Endometrium (tissue), 2 donors: ENCODE data around the gene PSD.

Experiments
- FAIRE-seq: peaks from 2 replicates; lab custom pipeline; 2012; peaks lifted over from hg19 to GRCh38; lab: Jason Lieb, UNC
- donor health status: control.
- donor health status: control.

PSD gene

DNA sequence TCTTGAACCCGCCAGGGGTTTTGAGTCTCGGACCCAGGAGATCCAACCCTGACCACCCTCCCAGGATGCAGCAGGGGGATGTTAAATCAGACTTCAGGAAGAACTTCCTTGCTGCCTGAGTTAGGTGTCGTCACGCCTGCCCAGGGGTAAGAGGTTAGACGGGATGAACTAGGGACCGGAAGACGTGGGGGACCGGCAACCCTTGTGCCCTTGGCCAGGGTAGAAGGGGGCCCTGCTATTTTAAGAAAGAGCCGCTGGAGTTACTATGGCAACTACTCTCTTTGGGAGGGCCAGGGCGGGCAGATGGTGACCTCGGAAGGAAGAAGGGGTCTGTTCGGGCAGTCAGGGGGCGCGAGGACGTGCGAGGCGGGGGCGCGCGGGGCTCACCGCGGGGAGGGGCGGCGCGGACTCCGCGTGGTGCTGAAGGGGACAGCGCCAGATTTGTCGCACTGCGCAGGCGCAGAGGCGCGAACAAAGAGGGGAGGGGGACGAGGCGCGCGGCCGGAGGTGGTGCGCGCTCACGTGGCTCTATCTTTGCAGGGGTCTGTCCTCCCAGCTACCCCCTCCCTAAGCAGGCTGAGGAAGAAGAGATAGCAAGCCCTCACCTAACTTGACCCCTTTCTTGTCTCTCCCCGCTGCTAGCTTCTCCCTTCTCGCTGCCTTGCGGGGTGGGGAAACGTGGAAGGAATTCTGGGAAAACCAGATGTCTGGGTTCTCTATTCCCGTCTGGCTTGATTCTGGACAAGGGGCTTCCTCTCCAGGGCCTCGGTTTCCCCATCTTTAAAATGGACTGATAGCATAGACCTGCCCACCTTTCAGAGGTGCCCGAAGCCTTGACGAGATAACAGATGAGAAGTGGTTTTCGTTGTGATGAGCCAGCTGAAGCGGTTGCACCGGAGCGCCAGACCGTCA, 940 bp upstream of the PSD start:
- FAIRE-seq, result no peak

GRCh38 chr10:102416695-102417094, 1.9 kb downstream of the PSD start:
- FAIRE-seq, result no peak

DNA sequence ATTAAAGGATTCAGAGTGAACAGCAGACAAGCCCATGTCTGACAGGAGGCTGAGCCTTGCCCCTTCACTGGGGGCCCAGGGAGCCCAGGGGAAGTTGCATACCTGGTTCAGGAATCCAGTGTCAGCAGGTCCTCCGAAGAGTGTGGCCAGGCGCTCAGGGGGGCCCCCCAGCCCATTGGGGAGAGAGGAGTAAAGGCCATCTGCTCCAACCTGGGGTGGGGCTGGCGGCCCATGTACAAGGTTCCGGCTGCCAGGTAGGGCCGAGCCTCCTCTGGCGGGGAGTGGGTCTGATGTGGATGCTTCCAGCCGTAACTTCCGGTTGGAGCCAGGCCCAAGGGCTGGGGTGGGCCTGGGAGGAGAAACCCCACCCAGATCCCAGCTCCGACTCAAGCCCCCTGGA, 2.3 kb downstream of the PSD start:
- FAIRE-seq, result no peak

- FAIRE-seq, result no peak
These were observed 3.8 kb downstream of the PSD start for GRCh38 chr10:102414749-102415148.

- FAIRE-seq, result no peak
These were observed 4.6 kb downstream of the PSD start for GRCh38 chr10:102413806-102414561.

- FAIRE-seq, result no peak
These were observed 5.4 kb downstream of the PSD start for GRCh38 chr10:102413053-102413705.

GRCh38 chr10:102412293-102412692, 6.3 kb downstream of the PSD start:
- no peak for FAIRE-seq

DNA sequence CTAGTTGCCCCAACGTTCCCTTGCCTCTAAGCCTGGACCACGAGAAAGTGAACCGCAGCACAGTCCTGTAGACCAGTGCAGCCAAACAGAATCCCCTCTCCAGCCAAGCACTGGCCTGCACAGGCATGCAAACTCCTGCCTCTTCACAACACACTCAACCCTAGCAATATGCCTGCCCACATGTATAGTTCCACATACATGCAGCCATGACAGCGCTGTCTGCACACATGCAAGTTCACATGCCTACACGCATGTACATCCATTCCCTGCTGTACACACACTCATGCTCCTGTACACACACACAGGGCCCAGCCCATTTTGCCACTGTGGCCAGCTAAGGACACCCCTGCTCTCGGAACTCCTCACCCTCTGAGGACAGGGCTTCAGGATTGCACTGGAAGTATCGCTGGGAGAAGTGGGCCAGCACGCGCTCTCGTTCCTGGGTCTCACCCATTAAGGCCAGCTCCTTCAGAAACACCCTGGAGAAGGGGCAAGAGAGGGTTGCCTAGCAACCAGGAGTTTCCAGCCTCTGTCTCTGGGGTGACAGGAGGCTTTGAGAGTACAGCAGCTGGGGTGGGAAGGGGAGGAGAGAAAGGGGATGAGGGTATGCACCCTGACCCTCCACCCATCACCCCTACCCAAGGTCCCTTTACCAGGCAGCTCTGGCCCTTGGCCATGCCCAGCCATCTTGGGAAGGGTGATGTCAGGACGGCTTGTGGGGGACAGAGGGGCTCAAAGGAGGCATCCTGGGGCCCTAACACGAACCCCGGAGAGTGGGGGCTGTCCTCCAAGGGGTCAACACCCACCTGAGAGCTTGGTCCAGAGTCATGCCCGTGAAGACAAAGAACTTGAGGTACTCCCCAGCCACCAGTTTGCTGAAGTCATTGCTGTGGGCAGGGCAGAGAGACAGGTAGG, 7.0 kb downstream of the PSD start:
- FAIRE-seq, result no peak

GRCh38 chr10:102410429-102411073, 8.0 kb downstream of the PSD start:
- FAIRE-seq, result no peak

DNA sequence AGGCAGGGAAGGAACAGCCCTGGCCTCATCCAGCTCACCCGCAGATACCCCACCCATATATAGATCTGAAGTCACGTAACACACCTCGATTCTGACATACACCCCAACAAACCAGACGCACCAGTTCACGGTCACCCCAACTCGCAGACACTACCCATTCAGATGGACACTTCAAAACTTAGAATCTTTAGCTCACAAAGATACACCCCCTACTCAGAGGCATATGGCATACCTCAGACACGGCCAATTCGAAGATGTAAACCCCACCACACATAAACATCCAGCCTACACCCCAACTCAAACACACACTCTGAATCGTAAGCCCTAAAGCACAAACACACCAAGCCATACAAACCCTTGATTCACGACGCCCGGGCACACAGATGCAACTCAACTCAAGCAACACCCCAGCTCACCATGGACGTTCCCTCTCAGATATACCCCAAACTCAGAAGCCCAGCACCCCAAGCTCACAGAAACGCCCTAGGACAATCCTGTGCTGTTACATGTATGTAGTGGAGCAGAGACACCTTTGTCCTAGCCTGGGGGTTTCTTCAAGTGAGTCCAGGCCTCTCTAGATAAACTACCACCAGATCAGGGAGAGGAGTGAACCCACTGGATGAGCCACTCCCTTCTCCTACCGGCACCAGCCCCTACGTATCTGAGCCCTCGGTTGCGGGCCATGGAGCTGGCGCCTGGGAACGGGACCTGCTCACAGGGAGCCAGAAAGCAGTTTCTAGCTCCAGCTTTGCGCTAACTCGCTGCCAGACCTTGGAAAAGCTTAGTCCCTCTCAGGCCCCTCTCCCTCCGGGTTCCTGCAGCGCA, 8.8 kb downstream of the PSD start:
- FAIRE-seq, result no peak

GRCh38 chr10:102408728-102409603, 9.6 kb downstream of the PSD start:
- no peak for FAIRE-seq

GRCh38 chr10:102408131-102408727, 10.4 kb downstream of the PSD start:
- no peak for FAIRE-seq

DNA sequence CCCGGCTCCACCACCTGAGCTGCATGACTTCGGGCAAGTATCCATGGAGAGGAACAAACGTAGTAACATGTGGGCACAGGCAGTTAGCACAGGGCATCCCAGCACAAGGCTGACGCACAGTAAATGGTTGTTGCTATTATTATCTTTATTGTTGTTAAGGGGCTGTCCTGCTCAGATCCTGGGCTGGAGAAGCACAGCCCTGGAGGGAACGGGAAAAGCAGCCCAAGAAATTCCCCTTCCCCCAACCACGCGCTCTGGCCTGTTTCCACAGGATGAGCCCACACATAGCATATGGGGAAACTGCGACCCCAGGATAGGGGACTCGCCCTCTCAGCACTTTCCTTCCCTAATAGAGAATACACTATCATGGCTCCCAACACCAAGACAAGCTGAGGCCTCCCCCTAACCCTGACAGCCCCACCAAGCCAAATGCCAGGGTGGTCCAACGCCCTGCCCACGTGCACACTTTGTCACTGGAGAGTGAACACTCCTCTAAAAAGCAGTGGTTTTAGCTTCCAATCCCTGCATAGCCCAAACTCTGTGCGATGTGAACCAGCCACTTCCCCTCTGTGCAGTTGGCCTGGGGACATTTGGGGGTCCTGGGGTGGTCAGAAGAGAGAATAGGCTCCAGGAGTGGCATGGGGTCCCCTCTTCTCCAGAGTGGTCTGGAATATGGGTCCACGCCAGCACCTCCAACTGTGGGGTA, 11.0 kb downstream of the PSD start:
- FAIRE-seq, result no peak

DNA sequence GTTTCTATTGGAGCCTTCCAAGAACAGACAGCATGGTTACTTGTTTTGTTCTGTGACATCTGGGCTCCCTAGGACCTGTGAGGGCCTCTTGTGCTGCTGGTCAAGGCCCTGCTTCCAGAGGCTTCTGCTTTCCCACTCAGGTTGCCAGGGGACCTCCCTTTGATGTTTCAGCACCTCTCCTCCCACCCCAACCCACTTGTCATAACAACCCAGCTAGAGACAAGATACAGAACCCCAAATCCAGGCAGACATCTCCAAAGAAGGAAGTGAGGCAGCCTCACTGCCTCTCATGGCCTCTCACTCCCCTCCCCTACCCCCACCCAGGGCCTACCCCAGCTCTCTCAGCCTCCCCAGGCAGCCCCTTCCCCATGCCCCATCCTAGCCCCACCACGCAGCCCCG, 11.8 kb downstream of the PSD start:
- FAIRE-seq, result no peak

DNA sequence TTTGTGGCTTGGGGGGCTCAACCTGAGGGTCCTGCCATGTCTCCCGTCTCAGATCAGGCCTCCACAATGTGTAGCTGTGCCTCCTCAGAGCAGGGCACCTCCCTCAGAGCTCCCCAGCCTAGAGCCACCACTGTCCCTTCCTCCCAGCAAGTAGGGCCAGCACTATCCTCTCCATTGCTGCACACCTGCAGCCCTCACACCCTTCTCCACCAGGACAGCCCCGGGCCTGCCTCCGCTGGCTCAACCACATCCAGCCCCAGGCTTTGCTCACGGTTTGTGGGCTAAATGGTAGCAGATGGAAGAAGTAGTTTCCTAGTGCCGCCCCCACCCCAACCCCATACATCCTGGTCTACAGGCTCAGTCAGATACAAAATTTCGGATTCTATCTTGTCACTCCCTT, 13.0 kb downstream of the PSD start:
- FAIRE-seq, result no peak

DNA sequence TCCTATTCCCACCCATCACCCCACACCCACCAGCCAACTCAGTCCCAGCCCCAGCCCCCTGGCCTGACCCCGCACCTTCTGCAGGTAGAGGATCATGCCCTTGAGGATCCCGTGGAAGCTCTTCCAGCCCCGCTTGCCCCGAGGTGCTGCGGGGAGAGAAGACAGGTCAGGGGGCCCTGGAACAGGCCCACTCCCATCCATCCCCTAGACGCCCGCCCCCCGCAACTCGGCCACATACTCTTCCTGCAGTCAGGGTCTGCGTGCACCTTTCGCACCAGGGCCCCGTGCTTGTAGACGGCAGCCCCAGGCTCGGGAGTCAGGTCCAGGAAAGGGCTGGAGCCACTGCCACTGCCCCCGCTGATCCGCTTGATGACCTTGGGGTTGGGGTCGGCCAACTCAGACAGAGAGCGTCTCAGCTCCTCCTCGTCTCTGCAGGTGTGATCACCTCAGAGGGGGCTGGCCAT, 13.4 kb downstream of the PSD start:
- no peak for FAIRE-seq

DNA sequence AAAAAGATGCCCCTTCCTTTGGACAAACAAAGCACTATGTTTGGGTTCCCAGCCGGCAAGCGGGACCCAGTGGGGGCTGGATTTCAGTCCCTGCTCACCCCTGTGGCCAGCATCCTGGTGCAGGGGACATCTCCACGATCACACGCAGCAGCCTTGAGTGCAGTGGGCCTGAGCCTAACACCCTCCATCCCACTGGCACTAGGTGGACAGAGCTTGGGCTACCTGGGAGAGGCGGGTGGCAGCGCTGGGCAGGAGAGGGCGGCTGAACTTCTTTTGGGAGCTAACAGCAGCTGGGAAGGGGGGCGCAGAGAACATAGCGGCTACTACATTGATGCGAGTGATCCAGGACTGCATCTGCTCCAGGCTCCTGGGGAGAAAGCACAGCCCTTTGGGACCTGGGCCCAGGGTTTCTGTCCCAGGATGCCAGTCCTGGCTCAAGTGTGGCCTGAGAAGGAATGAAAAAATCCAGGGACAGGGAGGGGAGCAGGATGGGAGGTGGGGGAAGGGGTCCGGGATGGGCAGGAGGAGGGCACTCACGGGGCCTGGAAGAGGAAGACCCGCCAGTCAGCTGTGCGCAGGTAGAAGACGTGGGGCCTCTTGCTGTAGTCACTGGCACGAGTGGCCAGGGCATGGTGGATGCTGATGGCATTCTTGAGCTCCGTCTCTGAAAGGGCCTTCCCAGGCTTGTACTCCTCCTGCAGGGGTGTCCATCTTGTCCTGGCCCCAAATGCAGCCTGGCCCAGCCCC, 14.1 kb downstream of the PSD start:
- FAIRE-seq, result no peak
